PFSK-1 (cell line): Measurements from ENCODE around the gene UCK2.

Experiments
- FOXP2 ChIP-seq: optimal IDR thresholded peaks from 2 replicates; pipeline ENCODE3; 2011; ENCODE audit warnings: borderline replicate concordance, control low read depth, inconsistent platforms; ENCODE audit not compliant: insufficient read depth; ENCODE audit errors: extremely low read length, extremely low read depth
- POLR2AphosphoS5 ChIP-seq: IDR thresholded peaks from 2 replicates; pipeline ENCODE4 v1.6.1; 2012; ENCODE audit warnings: low read depth, mild to moderate bottlenecking, control low read depth, low read length, moderate library complexity
- SIN3A ChIP-seq: IDR thresholded peaks from 2 replicates; pipeline ENCODE4 v1.6.1; 2012; ENCODE audit warnings: mild to moderate bottlenecking, low read length, moderate library complexity, borderline replicate concordance; ENCODE audit not compliant: insufficient read depth
- TAF1 ChIP-seq: IDR thresholded peaks from 2 replicates; pipeline ENCODE4 v1.6.1; 2012; ENCODE audit warnings: low read length, control low read depth, borderline replicate concordance; ENCODE audit not compliant: insufficient read depth
- TF ChIP-seq, protein P1 (sequence below), 2 experiments: IDR thresholded peaks; 2 replicates each; pipeline versions ENCODE4 v1.6.1 to v1.8.0; 2011 to 2012; ENCODE audit warnings: low read depth in 2 of 2, low read length in 2 of 2, control low read depth in 1 of 2, inconsistent platforms in 1 of 2, mild to moderate bottlenecking in 1 of 2, moderate library complexity in 1 of 2; ENCODE audit not compliant: insufficient read depth in 1 of 2

DNA sequence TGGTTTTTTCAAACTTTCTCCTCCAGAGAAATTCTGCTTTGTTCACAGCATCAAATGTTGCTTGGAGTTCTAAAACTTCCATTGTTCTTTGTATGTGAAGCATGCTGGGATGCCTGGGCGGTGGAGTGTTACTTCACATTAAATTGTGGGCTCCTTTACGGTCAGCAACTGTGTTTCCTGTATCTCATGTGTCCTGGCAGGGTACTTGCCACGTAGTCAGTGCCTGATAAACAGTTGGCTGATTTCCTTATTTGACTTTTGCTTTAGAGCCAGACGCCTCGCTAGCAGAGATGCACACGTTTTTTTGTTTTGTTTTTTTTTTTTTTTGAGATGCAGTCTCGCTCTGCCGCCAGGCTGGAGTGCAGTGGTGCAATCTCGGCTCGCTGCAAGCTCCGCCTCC, 96.7 kb downstream of the UCK2 start:
- TF ChIP-seq SIN3A (no peak), FOXP2 (no peak), POLR2AphosphoS5 (no peak), TAF1 (no peak)
- TF ChIP-seq, protein P1, sequence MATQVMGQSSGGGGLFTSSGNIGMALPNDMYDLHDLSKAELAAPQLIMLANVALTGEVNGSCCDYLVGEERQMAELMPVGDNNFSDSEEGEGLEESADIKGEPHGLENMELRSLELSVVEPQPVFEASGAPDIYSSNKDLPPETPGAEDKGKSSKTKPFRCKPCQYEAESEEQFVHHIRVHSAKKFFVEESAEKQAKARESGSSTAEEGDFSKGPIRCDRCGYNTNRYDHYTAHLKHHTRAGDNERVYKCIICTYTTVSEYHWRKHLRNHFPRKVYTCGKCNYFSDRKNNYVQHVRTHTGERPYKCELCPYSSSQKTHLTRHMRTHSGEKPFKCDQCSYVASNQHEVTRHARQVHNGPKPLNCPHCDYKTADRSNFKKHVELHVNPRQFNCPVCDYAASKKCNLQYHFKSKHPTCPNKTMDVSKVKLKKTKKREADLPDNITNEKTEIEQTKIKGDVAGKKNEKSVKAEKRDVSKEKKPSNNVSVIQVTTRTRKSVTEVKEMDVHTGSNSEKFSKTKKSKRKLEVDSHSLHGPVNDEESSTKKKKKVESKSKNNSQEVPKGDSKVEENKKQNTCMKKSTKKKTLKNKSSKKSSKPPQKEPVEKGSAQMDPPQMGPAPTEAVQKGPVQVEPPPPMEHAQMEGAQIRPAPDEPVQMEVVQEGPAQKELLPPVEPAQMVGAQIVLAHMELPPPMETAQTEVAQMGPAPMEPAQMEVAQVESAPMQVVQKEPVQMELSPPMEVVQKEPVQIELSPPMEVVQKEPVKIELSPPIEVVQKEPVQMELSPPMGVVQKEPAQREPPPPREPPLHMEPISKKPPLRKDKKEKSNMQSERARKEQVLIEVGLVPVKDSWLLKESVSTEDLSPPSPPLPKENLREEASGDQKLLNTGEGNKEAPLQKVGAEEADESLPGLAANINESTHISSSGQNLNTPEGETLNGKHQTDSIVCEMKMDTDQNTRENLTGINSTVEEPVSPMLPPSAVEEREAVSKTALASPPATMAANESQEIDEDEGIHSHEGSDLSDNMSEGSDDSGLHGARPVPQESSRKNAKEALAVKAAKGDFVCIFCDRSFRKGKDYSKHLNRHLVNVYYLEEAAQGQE (IDR thresholded peaks at IDR 0.05; ENCODE audit: insufficient read depth in 1 of 2, low read depth in 2 of 2, low read length in 2 of 2): no peak
